NB4 (cell line): ENCODE data around the gene P2RY12.

Experiments
- DNase-seq: peaks from one replicate; pipeline ENCODE4 v3.0.0; 2010; ENCODE audit warnings: low read depth
- H3K4me3 ChIP-seq: one replicate; pipeline ENCODE4 v1.5.1; 2011; ENCODE audit warnings: mild to moderate bottlenecking, low read depth, low read length, moderate library complexity
- MAX ChIP-seq: IDR thresholded peaks from 2 replicates; pipeline ENCODE4 v1.6.1; 2011; ENCODE audit warnings: low read depth, low read length
- MYC ChIP-seq: IDR thresholded peaks from 2 replicates; pipeline ENCODE4 v1.6.1; 2011; ENCODE audit warnings: low read depth, low read length
- POLR2A ChIP-seq: IDR thresholded peaks from 2 replicates; pipeline ENCODE4 v1.6.1; 2011; ENCODE audit warnings: mild to moderate bottlenecking; ENCODE audit not compliant: insufficient read length; ENCODE audit errors: extremely low read depth
- TF ChIP-seq, protein P1 (sequence below): IDR thresholded peaks from one replicate; pipeline ENCODE4 v1.5.1; 2012; ENCODE audit warnings: low read depth, low read length

Gene P2RY12

DNA sequence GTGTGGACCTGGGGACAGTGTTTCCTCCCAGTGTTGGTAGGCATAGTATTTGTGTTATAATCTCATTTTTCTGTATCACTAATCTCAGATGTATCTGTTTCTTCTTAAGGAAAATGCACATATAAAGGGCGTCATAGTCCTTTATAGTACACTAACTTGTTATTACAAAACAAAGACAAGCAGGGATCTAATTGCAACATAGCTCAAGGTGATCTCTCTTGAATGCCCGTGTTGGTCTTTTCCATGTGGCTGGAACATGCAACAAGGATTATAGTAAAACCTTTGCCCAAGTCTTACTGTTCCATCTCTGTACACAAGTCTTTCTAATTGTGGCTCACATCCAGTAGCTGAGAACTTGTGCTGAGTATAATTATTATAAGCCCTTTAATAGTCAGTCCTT lies 64.4 kb downstream of the P2RY12 start:
- DNase-seq = no peak
- TF ChIP-seq MAX = no peak
- TF ChIP-seq, protein P1, sequence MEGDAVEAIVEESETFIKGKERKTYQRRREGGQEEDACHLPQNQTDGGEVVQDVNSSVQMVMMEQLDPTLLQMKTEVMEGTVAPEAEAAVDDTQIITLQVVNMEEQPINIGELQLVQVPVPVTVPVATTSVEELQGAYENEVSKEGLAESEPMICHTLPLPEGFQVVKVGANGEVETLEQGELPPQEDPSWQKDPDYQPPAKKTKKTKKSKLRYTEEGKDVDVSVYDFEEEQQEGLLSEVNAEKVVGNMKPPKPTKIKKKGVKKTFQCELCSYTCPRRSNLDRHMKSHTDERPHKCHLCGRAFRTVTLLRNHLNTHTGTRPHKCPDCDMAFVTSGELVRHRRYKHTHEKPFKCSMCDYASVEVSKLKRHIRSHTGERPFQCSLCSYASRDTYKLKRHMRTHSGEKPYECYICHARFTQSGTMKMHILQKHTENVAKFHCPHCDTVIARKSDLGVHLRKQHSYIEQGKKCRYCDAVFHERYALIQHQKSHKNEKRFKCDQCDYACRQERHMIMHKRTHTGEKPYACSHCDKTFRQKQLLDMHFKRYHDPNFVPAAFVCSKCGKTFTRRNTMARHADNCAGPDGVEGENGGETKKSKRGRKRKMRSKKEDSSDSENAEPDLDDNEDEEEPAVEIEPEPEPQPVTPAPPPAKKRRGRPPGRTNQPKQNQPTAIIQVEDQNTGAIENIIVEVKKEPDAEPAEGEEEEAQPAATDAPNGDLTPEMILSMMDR = no peak
- no peak for TF ChIP-seq POLR2A
- no peak for TF ChIP-seq MYC
- no peak overlapping the region for H3K4me3 ChIP-seq

- DNase-seq = no peak
- TF ChIP-seq, protein P1 = no peak
- no peak for TF ChIP-seq MYC
- no peak for TF ChIP-seq POLR2A
- no peak for TF ChIP-seq MAX
Observed at GRCh38 chr3:151319628-151320027, 64.9 kb downstream of the P2RY12 start.

DNA sequence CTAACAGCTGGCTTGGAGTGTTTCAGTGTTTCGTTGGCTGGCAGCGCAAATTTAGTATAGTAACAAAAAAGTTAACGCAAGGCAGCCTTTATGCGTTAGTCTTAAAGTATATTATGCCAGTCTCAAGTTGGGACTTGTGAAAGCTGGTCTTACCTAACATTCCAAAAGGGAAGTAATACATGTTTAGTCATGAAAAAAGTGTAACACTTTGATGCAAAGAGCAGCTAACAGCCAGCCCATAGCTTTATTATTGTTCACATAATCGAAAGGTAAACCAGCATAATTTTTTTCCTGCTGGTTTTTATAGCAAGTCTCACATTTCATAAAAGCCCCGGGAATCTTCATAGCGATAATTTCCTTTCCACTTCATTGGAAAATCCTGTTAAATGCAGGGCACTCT lies 65.6 kb downstream of the P2RY12 start:
- no peak for TF ChIP-seq POLR2A
- TF ChIP-seq MYC = no peak
- no peak for TF ChIP-seq MAX
- TF ChIP-seq, protein P1 = no peak
- no peak overlapping the region for H3K4me3 ChIP-seq
- peak; percentile 23 for DNase-seq

More at GRCh38 chr3:151319628-151320027, 64.9 kb downstream of the P2RY12 start:
- H3K4me3 ChIP-seq = no peak overlapping the region

DNA sequence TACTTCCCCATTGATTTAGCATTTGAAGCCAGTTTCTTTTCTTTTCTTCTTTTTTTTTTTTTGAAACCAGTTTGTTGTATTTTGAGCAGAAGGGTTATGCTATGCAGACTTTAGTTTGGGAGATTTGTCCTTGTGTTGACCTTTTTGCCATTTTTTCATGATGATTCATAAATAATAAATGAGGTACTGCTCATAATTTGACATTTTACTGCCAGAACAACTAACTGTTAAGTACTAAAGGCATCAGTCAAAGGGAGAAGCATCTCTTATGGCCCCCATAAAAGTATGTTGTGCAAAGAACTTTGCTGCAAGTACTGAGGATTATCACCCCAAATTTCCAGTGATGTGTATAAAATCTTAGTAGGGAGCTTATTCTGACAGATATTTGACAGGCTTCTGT lies 66.2 kb downstream of the P2RY12 start:
- no peak overlapping the region for H3K4me3 ChIP-seq
- TF ChIP-seq, protein P1 = no peak
- no peak for TF ChIP-seq MYC
- TF ChIP-seq POLR2A = no peak
- no peak for TF ChIP-seq MAX
- DNase-seq = no peak

- no peak for TF ChIP-seq MAX
- DNase-seq = no peak
- no peak within 1 kb of the TSS for H3K4me3 ChIP-seq
Observed at GRCh38 chr3:151316267-151316991, 68.1 kb downstream of the P2RY12 start, which contains the start of gene GPR87. Gene GPR87 (minus strand): TSS chr3:151316820. CDS start chr3:151300100, 16,720 bp downstream.

GRCh38 chr3:151315846-151316245 lies 68.7 kb downstream of the P2RY12 start:
- no peak overlapping the region for H3K4me3 ChIP-seq
- no peak for DNase-seq
- TF ChIP-seq MAX = no peak
- TF ChIP-seq MYC = no peak
- TF ChIP-seq, protein P1 = no peak
- TF ChIP-seq POLR2A = no peak
